NCI-H82 (cell line): ENCODE data around the gene ADGRD1.
"Not testable (repeated sequence)": the region's sequence is repeated elsewhere in the genome, so short reads cannot be mapped to it uniquely, and the experiment has no call there.

Source experiments
- DNase-seq: peaks from one replicate; lab custom pipeline; 2025; lab: John Stamatoyannopoulos, UW

The ADGRD1 gene

DNA sequence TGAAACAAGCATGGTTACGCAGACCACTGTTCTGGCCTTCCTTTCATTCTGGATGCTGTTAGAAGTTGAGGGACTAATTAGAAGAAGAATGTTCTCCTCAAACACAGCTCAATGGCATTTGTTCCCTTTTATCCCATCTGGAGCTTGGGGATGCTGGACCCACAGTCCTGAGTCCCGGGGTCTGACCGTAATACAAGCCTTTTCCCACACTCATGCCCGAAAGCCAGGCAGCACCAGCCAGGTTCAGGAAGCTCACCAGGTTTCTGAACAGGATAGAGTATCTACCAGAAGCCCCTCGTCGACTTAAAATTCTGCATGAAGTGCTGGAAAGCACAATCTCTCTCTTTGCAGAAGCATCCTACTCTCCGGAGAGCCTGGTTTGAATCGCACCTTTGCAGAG is 165.6 kb downstream of the ADGRD1 start:
- not testable (repeated sequence) for DNase-seq

DNA sequence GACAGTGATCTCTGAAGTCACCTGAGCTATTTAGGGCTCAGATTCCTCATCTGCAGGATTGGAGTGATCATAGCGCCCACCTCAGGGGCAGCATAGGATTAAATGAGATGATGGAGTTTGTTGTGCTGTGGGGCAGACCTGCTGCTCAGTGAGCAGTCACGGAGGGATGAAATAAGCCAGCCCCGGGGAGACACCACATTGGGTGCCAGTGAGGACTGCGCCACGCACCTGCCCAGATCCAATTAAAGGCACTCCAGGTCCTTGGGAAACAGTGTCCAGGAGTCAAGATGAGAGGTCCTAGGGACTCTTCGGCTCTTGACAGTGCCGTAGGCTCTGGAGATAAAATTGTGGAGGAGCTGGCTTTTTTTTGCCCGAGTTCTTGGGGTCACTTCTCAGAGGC is 166.2 kb downstream of the ADGRD1 start:
- DNase-seq = no peak

DNA sequence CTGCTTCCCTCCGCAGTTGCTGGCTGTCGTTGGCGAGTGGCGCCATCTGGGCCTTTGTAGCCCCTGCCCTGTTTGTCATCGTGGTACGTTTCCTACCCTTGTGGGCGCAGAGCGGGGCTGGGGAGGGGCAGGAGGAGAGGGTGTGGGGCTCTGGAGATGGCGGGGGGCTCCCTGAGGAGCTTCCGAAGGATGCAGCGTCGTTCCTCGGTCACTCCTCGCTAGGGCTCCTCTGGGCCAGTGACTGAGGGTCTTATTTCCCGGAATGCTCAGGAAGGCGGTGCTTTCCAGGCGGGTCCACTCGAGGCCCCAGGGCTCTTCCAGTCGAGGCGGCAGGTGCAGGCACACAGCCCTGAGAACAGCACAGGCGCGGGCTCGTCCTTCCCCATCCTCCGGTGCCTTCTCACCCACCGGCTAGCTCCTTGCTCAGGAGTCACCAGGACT is 167.1 kb downstream of the ADGRD1 start:
- DNase-seq = no peak

DNA sequence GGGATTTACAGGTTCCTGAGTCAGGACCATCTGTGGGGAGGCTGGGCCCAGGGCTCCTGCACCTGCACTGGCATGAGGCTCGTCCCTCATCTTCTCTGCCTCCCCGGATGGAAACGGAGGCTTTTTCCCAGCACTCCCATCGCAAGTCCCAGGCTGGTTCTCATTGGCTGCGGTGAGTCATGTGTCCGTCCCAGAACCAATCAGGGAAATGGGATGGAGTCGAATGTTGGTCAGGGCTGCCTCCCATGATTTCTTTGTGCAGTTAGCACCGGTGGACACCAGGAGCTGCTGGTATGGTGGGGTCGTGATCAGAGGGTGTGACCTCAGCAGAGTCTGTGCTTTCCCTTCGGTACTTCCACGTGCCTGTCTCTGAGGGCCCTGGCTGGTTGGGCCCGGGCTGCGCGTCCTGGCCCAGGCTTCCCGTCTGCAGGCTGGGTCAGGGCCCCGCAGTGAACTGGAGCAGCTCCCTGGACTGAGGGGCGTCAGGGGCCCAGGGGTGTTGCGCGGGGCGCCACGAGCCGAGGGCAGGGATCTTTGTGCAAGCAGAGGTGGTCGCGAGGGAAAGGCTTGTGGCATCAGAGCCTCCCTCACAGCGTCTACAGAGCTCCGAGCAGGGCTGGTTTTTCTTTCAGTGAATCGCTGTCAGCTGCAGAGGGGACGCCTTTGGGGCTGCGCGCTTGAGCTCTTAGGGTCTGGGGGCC is 168.1 kb downstream of the ADGRD1 start:
- DNase-seq = peak; percentile 44

DNA sequence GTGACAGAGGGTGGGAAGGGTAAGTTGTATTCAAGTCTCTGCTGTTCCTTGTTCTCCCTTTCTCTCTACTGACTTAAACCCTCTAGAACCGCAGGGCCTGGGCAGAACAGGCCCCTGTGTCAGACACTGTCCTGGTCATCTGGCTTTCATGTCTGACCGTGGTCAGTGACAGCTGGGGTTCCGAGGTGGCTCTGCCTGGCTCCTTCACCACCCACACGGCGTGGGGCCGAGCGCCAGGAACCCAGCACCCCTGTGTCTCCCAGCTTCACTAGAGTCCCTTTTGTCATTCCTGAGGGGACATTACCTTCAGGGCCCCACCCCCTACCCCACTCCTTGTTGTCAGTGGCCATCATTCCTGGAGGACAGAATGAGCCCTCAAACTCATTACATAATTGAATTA is 168.9 kb downstream of the ADGRD1 start:
- DNase-seq = no peak

DNA sequence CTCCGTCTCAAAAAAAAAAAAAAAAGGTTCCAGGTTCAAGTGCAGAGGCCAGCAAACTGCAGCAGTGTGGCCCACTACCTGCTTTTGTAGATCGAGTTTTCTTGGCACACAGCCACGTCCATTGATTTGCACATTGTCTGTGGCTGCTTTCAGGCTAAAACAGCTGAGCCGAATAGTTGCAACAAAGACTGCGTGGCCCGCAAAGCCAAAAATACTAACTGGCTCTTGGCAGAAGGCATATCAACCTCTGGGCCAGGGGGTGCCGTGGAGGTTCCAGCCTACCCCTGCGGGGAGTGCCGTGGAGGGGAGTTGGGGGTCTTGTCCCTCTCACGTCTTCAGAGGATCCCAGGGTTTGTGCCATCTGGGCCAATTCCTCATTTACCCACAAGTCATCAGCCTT is 170.1 kb downstream of the ADGRD1 start:
- DNase-seq = peak; percentile 50

DNA sequence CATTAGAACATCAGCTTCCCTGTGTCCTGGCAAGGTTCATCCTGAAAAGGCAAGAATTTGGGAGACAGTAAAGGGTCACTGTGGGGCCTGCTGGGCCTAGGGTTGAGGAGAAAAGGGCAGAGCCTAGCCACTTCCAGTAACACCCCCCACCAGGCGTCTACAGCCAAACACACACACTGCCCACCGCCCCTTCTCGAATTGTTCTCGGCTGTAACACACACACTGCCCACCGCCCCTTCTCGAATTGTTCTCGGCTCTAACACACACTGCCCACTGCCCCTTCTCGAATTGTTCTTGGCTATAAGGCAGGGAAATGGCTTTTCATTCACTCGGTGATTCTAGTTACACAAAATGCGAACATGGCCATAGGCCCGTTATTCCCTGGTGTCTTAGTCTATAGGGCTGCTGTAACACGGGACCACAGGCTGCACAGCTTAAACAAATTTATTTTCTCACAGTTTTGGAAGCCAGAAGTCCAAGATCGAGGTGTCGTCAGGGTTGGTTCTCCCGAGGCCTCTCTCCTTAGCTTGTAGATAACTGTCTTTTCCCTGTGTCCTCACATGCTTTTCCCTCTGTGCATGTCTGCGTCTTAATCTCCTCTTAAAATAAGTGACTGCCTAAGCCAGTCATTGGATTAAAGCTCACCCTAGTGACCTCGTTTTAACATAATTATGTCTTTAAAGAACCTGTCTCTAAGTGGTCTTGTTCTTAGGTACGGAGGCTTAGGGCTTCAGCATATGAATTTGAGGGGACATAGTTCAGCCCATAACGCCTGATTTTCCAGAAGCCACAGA is 171.0 kb downstream of the ADGRD1 start:
- DNase-seq = peak; percentile 98

DNA sequence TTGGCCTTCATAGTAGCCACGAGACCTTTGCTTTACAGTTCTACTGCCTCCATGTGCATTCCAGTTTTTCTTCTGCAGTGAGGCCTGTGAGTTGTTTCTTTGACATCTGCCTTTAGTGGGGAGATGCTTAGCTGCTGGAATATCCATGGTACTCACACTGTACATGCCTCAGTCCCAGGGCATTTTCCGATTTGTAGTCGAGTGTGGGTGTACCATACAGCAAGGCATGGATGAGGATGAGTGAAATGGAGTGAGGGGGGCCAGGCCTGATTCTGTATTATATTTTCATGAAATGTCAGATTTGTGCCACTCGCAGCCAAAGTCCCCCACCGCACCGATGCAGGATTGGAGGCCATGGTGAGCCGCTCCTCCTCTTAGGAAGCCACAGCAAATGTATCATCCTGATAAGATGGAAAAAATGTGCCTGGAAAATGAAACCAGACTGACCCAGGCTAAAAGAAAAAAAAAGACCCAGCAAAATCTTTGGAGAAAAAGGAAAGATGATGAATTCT is 173.0 kb downstream of the ADGRD1 start:
- DNase-seq = no peak

DNA sequence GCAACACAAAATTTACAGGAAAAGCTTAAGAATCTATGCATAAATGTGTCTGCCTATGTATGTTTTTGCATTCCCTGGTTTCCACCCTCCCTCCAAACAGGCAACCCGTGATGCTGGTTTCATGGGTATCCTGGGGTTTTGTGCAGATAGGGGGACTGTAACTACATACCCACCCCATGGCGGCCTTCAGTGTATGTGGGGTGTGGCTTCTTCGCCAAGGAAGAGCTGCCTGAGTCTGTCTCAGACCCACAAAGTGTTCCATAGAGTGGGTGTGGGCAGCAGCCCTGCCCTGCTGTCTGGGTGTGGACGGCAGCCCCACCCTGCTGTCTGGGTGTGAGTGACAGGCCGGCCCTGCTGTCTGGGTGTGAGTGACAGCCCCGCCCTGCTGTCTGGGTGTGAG is 174.8 kb downstream of the ADGRD1 start:
- DNase-seq = no peak

DNA sequence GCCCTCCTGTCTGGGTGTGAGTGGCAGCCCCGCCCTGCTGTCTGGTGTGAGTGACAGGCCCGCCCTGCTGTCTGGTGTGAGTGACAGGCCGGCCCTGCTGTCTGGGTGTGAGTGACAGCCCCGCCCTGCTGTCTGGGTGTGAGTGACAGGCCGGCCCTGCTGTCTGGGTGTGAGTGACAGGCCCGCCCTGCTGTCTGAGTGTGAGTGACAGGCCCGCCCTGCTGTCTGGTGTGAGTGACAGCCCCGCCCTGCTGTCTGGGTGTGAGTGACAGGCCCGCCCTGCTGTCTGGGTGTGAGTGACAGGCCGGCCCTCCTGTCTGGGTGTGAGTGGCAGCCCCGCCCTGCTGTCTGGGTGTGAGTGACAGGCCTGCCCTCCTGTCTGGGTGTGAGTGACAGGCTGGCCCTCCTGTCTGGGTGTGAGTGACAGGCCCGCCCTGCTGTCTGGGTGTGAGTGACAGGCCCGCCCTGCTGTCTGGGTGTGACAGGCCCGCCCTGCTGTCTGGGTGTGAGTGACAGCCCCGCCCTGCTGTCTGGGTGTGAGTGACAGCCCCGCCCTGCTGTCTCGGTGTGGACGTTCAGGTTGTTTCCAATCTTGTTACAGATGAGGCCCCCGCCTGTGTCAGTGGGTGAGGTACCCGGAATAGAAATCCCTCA is 175.4 kb downstream of the ADGRD1 start:
- peak; percentile 20 for DNase-seq

DNA sequence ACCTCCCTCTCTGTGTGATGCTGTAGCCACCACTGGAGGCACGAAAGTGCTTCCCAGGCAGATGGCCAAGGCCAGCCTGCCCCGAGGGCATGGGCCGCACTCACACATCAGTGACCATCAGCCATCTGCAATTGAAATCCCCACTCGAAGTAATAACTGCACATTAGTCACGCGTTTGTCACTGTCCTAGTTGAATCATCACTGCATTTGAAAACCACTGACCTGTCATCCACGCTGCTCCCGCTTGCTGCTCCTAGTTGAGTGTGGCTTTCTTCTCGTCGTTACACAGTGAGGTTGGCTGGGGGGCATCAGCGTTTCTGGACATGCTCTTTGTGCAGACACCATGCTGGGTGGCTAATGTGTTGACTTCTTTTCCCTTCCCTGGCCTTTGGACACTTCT is 176.1 kb downstream of the ADGRD1 start:
- no peak for DNase-seq

DNA sequence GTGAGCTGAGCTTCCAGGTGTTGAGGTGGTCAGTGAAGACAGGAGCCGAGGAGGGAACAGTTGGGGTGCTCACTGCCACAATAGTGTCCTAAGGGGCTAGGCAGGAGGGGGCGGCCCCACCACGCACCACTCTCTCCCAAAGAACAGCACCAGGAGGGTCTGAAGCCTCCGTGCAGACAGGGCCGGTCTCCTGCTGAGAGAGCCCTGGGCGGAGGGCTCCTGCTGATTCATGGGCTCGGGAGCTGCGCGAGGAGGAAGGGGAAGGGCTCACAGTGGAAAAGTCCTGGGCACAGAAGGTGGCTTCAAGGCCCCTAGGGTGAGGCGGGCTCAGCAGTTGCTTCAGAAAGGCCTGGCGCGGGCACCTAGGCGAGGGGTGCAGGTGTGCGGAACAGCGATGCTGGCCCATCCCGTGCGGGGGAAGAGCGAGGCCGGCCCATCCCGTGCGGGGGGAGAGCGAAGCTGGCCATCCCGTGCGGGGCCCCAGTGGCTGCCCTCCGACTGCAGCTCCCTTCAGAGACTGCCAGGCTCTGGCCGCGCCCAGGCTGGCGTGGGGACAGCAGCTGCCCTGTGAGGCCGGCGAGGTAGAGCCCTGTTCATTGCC is 176.7 kb downstream of the ADGRD1 start:
- no peak for DNase-seq

DNA sequence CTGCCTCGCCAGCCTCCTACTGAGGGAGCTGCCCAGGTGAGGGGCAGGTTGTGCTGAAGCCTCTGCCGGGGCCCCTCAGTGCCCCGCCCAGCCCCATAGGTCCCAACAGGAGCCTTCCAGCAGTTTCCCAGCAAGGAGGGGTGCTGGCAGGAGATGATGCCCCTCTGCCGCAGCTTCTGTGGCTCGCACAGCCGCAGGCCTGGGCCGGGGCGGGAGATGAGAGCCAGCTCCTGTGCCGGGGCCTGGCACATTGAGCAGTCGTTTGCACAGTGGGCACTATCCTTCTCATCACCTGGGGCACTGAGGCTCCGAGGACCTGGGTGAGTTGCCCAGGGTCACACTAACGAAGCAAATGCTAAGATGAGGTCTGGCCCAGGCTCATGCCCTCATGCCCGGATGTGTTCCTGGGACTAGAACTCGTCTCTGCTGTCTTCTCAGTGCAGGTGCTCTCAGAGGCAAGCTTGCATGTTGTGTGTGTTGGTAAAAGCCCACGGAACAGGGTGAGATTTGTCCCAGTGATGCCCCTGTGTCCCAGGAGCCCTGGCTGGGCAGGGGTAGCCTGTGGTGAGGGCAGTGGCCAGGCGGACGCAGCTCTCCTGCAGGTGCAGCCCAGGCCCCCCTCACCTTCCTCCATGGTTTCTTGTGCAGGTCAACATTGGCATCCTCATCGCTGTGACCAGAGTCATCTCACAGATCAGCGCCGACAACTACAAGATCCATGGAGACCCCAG is 177.5 kb downstream of the ADGRD1 start:
- DNase-seq = no peak

DNA sequence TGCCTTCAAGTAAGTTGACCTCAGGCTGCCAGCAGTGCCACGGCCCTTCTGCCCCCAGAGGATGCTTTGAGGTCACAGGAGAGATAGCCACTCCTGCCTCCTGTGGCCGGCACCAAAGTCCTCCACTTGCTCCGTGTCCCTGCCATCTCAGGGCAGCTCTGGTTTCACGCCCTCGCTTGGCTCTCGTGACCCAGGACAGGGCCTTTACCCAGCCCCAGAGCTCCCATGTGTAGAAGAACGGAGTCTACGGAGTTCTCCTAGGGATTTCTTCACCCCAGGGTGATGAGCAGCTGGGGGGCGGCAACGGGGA is 178.1 kb downstream of the ADGRD1 start:
- DNase-seq = no peak

DNA sequence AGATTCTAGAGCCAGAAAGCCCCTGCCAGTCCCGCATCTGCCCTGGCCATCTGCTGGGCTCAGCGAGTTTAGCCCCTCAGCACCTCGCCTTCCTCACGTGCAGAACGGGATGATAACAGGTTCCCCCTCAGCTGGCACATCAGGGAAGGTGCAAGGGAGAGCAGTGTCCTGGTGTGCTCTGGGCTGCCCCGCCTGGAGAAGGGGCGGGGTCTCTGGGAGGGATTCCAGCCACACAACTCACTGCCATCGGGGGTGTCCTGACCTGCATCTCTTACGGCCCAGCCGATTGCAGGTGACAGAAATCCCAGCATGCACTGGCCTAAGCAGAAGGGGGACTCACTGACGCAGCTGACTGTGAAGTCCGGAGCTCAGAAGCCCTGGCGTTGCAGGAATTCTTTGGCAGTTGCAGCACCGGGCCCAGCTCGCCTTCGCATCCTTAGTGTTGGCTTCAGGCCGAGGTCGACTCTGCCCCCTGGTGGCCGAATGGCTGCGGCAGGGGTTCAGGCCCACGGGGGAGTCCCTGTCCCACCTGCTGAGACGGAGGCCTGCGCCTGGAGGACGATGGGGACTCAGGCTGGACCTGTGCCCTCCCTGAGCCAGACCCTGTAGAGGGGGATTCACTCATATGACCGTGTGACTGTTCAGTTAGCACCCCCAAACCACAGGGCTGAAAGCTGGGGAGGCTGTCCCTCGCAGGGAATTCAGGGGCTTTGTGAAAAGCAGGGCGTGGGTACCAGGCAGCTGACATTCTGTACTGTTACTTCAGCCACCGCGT is 178.6 kb downstream of the ADGRD1 start:
- DNase-seq = peak; percentile 91

DNA sequence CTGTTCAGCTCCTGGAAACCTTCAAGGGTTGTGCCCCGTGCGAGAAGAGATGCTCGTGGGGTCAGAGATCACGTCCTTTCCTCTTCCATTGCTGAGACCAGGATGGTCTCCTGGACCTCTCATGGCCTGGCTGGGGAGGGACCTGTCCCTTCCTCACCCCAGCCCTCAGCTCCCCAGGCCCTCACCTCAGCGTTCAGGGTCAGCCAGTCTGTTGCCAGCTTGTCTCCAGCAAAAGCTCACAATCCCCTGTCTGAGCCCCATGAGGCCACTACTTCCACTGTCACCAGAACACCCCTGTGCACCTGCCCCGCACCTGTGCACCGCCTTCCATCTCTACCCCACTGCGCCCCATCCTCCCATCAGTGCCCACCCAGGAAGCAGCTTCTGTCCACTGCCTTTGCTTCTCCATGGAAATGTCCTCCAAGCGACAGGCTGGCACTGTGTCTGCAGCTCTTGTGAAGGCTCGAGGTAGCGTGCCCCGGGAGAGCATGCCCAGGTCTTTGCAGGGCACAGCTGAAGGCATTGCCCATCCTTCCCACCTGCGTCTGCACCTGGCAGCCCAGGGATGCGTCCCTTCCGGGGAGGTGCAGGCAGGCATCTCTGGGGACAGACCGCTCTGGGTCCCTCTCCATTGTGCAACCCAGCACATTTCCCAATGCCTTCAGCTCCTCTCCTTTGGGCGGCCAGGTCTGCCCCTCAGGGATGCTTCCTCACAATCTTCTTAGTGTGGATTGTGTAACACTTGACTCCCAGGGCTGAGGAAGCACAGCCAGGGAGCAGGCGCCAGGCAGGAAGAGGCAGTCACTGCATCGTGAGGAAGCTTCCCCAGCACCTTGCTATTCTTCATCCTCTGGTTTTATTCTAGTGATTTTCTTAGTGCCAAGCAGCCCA is 179.6 kb downstream of the ADGRD1 start:
- peak; percentile 18 for DNase-seq

DNA sequence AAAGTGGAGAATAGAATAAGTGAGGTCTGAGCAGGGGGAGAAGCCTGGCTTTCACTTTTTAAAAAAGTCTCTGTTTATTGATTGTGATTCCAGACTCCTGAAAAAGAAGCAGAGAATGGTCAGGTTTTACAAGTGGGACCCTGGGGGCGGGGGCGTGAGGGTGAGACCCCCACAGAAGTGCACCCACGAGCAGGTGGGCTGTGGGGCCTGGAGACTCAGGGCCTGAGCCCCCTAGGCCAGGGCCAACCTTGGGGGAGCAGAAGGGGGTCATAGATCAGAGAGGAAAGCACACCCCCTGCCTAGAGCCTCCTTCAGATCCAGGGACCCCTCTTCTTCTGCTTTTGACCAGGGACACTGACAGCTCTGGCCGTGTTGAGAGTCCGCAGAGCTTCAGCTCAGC is 180.3 kb downstream of the ADGRD1 start:
- no peak for DNase-seq

DNA sequence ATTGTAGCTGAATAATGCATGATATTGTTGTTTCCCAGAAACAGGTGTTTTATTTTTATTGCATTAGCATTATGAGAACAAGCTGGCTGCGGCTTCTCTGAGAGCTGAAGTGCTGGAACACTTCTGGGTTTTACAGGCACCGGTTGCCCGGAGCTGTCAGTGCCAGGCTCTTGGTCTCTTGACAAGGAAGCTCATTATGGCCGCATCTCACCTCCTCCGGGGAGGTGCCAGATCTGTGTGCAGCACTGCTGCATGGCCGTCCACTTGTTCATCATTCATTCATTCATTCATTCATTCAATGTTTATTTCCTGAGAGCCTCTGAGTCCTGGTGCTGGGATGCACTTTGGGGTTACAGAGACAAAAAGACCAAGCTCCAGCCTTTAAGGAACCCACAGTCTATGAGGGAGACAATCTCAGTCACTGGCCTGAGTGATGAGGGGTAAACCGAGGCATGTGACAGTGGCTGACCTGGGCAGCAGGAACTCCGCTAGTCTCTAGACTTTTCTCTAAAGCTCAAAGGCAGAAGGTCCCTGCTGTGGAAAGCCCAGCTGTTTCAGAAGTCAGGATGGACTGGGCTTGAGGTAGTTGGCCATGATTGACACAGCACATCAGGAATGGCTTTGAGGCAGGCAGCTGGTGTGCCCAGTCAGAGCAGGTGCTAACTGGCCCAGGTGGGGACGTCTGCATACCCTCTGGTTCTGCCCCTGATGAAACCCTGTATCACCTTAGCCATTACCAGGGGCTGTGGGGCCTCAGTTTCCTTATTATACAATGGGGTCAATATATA is 181.0 kb downstream of the ADGRD1 start:
- DNase-seq = no peak

DNA sequence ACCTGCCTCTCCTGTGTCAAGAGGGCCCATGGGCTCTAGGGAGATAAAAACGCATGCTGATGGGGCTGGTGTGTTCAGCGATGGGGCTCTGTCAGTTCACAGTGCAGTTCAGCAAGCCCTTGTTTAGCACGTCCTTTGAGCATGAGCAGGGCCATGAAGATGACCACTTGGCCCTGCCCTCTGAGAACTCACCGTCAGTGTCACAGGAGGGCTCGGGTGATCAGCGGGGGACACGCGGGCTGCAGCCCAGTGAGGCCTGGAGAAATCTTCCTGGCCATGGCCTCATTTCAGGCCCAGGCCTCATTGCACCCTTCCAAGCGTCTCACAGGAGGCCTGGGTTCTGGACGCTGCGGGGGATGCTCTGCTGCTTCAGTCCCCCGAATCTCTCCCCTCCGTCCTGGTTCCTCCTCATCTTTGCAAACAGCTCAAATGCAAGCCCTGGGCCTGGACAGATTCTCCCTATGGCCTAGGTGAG is 181.6 kb downstream of the ADGRD1 start:
- no peak for DNase-seq
